Measurements from ENCODE around the gene CD6.

DNA sequence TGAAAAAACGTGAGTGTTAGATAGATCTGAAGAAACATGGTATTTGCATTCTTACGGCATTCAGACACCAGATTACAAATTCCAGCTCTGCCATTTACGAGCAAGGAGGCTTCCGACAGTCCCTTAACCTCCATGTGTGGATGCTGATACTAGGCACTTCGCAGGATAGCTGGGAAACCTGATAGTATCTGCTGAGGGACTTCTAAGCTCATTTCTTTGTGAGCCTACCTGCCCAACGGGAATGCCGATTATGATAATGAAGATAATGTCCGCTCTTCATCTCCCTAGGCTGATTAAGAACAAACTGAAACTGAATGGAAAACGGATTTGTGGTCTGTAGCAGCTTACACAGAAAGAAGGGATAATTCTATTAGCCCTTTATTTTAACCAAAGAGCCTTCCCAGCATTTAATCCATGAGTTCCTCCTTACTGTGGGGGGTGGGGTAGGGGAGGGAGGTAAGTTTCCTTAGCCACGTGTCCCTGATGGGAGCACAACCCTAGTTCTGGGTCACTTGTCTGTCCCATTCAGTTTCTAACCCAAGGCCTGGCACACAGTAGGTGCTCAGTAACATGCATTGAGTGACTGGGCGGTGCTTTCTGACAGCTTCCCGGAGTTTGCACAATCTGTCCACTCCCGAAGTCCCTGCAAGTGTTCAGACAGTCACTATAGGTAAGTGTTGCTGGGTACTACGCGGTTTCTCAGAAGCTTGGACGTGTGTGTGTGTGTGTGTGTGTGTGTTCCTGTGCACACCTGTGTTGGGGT, 39.2 kb downstream of the CD6 start:
- no peak for TF ChIP-seq ELF4 (IDR thresholded peaks at IDR 0.05)
- TF ChIP-seq SP1 (IDR thresholded peaks at IDR 0.05), result no peak
- no peak for TF ChIP-seq ARNT (IDR thresholded peaks at IDR 0.05)
- no peak for TF ChIP-seq FOXK2 (IDR thresholded peaks at IDR 0.05)
- TF ChIP-seq BHLHE40 (IDR thresholded peaks at IDR 0.05; ENCODE audit: borderline replicate concordance), result no peak
- no peak for TF ChIP-seq HDGF (IDR thresholded peaks at IDR 0.05; ENCODE audit: borderline replicate concordance)
- TF ChIP-seq FOXA1 (IDR thresholded peaks at IDR 0.05), result no peak
